Measurements from ENCODE around the gene SORBS2. TPM values are rescaled to one million over a fixed set of nuclear protein-coding genes. Genes with fewer than 3 reads are reported as not detected.
"Not testable (repeated sequence)": the region's sequence is repeated elsewhere in the genome, so short reads cannot be mapped to it uniquely, and the experiment has no call there.

The SORBS2 gene
- total RNA-seq, 1 experiment from 2014 or later, result 44.5 TPM

DNA sequence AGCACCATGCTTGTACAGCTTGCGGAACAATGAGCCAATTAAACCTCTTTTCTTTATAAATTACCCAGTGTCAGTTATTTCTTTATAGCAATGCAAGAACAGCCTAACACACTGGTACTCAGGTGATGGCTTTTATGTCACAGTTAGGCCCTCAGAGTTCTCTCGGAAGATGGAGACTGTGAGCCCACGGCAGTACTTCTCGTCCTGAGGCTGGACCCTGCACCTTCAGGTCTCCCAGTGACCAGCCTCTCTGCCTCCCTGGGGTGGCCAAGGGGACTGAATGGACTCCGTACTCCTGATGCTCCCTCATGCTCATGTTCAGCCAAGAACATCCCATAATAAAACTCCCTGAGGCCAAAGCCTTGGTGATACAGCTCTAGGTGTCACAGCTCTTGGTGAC is 251.7 kb downstream of the SORBS2 start (continued):
- TF ChIP-seq, protein P1, sequence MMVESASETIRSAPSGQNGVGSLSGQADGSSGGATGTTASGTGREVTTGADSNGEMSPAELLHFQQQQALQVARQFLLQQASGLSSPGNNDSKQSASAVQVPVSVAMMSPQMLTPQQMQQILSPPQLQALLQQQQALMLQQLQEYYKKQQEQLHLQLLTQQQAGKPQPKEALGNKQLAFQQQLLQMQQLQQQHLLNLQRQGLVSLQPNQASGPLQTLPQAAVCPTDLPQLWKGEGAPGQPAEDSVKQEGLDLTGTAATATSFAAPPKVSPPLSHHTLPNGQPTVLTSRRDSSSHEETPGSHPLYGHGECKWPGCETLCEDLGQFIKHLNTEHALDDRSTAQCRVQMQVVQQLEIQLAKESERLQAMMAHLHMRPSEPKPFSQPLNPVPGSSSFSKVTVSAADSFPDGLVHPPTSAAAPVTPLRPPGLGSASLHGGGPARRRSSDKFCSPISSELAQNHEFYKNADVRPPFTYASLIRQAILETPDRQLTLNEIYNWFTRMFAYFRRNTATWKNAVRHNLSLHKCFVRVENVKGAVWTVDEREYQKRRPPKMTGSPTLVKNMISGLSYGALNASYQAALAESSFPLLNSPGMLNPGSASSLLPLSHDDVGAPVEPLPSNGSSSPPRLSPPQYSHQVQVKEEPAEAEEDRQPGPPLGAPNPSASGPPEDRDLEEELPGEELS (CRISPR knock-in tag; IDR thresholded peaks at IDR 0.05), result no peak
- TF ChIP-seq TCF7 (CRISPR knock-in tag; IDR thresholded peaks at IDR 0.05; ENCODE audit: low read depth) (no peak), ZNF396 (CRISPR knock-in tag; IDR thresholded peaks at IDR 0.05; ENCODE audit: borderline replicate concordance) (no peak), FOXP1 (CRISPR knock-in tag; IDR thresholded peaks at IDR 0.05; ENCODE audit: borderline replicate concordance) (no peak)
- TF ChIP-seq, protein P2, sequence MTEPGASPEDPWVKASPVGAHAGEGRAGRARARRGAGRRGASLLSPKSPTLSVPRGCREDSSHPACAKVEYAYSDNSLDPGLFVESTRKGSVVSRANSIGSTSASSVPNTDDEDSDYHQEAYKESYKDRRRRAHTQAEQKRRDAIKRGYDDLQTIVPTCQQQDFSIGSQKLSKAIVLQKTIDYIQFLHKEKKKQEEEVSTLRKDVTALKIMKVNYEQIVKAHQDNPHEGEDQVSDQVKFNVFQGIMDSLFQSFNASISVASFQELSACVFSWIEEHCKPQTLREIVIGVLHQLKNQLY (CRISPR knock-in tag; IDR thresholded peaks at IDR 0.05), result no peak

DNA sequence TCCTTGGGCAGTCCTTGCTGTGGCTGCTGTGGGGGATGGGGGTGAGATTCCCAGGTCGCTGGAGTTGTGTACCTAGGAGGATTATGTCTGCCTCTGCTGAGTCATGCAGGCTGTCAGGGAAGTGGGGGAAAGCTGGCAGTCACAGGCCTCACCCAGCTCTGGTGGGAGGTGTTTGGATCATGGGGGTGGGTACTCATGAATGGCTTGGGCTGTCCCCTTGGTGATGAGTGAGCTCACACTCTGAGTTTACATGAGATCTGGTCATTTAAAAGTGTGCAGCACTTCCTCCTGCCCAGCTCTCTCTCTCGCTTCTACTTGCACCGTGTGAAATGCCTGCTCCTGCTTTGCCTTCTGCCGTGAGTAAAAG is 252.1 kb downstream of the SORBS2 start:
- Mint-ChIP-seq H3K4me1 (peaks cover 15% of the 10 kb centered on the region), H3K4me3 (no peak overlapping the region), H3K36me3 (peaks cover 6% of the 10 kb centered on the region), H3K27me3 (ENCODE audit: low read depth) (peaks cover 4% of the 10 kb centered on the region), H3K9me3 (peaks cover 52% of the 10 kb centered on the region), H3K27ac (no peak overlapping the region)
- TF ChIP-seq, protein P3, sequence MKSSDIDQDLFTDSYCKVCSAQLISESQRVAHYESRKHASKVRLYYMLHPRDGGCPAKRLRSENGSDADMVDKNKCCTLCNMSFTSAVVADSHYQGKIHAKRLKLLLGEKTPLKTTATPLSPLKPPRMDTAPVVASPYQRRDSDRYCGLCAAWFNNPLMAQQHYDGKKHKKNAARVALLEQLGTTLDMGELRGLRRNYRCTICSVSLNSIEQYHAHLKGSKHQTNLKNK (CRISPR knock-in tag; IDR thresholded peaks at IDR 0.05), result no peak
- TF ChIP-seq NFE2L1 (CRISPR knock-in tag; IDR thresholded peaks at IDR 0.05), result peak; percentile 94
- CTCF ChIA-PET, result interaction anchor here (1.6 kb wide), 1 partner anchor 38 kb away, joined by 5 read pairs; no protein-coding TSS in a partner anchor
- POLR2A ChIA-PET, result no interaction called here
- ATAC-seq (no peak; the same call in 1 of the 2 replicates), DNase-seq (ENCODE audit: low spot score) (peak; percentile 14)

DNA sequence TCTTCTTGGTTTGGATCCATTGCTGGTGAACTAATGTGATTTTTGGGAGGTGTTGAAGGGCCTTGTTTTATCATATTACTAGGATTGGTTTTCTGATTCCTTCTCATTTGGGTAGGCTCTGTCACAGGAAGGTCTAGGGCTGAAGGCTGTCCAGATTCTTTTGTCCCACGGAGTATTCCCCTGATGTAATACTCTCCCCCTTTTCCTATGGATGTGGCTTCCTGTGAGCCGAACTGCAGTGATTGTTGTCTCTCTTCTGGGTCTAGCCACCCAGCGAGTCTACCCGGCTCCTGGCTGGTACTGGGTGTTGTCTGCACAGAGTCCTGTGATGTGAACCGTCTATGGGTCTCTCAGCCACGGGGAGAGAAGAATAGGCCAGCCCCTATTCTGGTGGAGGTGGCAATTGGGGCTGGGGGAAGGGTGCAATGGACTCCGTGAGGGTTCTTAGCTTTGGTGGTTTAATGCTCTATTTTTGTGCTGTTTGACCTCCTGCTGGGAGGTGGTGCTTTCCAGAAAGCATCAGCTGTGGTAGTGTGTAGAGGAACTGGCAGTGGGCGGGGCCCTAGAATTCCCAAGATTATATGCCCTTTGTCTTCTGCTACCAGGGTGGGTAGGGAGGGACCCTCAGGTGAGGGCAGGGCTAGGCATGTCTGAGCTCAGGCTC is 252.6 kb downstream of the SORBS2 start:
- H3K27ac Mint-ChIP-seq; H3K4me3 Mint-ChIP-seq; H3K27me3 Mint-ChIP-seq (ENCODE audit: low read depth); H3K36me3 Mint-ChIP-seq; POLR2A ChIA-PET; DNase-seq (ENCODE audit: low spot score): not testable (repeated sequence)
- H3K9me3 Mint-ChIP-seq, result peaks cover 47% of the 10 kb centered on the region
- peaks cover 15% of the 10 kb centered on the region for H3K4me1 Mint-ChIP-seq
- ATAC-seq, result 0 out of 2 replicates have a peak, but pooled peaks have one; percentile 16
- CTCF ChIA-PET, result interaction anchor here (1.6 kb wide), 1 partner anchor 38 kb away, joined by 5 read pairs; no protein-coding TSS in a partner anchor

DNA sequence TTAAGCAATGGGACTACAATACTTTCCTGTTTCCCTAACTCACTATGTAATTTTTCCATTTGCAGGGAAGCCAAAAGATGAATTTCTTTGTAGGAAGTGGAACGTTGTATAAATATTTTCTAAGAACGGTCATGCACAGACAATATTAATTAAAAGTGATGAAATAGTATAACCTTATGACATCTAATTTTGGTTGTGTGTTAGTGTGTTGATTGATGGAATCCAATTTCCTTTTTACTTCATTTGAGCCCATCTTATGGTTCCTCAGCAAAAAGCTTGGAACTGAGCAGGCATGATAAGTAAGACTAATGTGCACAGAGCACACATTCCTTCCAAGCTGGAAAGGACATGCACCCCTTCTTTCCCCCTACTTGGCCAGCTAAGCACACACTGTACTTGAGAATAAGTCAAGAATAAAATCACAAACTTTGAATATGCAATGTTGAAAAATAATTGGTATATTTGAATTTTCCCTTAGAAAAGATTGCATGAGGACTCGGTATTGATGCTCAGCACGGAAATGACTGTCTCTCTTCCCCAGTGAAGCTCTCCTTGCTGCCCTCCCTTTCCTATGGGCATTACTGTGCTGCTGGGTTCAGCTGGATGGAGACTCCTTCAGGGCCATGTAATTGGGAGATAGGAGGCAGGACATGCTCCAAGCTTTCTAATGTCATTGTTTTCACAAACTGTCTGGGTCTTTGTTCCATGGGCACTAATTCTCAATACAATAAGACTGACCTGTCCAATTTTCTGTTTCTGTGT is 257.4 kb downstream of the SORBS2 start:
- DNase-seq (ENCODE audit: low spot score), result no peak
- H3K36me3 Mint-ChIP-seq, result no peaks in the 10 kb centered on the region
- peaks cover 25% of the 10 kb centered on the region for H3K9me3 Mint-ChIP-seq
- no peak overlapping the region for H3K4me3 Mint-ChIP-seq
- H3K27me3 Mint-ChIP-seq (ENCODE audit: low read depth), result peaks cover 4% of the 10 kb centered on the region
- ATAC-seq, result no peak
- H3K4me1 Mint-ChIP-seq, result peaks cover 8% of the 10 kb centered on the region
- H3K27ac Mint-ChIP-seq, result no peak overlapping the region
- CTCF ChIA-PET, result interaction anchor here (1.2 kb wide), 1 partner anchor 484 kb away, joined by 3 read pairs; no protein-coding TSS in a partner anchor
- POLR2A ChIA-PET, result no interaction called here
- TF ChIP-seq, protein P4, sequence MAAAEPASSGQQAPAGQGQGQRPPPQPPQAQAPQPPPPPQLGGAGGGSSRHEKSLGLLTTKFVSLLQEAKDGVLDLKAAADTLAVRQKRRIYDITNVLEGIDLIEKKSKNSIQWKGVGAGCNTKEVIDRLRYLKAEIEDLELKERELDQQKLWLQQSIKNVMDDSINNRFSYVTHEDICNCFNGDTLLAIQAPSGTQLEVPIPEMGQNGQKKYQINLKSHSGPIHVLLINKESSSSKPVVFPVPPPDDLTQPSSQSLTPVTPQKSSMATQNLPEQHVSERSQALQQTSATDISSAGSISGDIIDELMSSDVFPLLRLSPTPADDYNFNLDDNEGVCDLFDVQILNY (CRISPR knock-in tag; IDR thresholded peaks at IDR 0.05), result no peak
- TF ChIP-seq, protein P5, sequence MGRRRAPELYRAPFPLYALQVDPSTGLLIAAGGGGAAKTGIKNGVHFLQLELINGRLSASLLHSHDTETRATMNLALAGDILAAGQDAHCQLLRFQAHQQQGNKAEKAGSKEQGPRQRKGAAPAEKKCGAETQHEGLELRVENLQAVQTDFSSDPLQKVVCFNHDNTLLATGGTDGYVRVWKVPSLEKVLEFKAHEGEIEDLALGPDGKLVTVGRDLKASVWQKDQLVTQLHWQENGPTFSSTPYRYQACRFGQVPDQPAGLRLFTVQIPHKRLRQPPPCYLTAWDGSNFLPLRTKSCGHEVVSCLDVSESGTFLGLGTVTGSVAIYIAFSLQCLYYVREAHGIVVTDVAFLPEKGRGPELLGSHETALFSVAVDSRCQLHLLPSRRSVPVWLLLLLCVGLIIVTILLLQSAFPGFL (CRISPR knock-in tag; IDR thresholded peaks at IDR 0.05; ENCODE audit: borderline replicate concordance), result no peak
- no peak for TF ChIP-seq CREB1 (CRISPR knock-in tag; IDR thresholded peaks at IDR 0.05)
- no peak for TF ChIP-seq FOXK1 (CRISPR knock-in tag; IDR thresholded peaks at IDR 0.05)
- no peak for TF ChIP-seq NFYB (CRISPR knock-in tag; conservative IDR thresholded peaks at IDR 0.05; ENCODE audit: low read depth)
- TF ChIP-seq, protein P6, sequence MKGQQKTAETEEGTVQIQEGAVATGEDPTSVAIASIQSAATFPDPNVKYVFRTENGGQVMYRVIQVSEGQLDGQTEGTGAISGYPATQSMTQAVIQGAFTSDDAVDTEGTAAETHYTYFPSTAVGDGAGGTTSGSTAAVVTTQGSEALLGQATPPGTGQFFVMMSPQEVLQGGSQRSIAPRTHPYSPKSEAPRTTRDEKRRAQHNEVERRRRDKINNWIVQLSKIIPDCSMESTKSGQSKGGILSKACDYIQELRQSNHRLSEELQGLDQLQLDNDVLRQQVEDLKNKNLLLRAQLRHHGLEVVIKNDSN (CRISPR knock-in tag; IDR thresholded peaks at IDR 0.05), result no peak
- no peak for TF ChIP-seq SMAD4 (CRISPR knock-in tag; IDR thresholded peaks at IDR 0.05)
- TF ChIP-seq TEAD4 (CRISPR knock-in tag; IDR thresholded peaks at IDR 0.05), result no peak
- no peak for TF ChIP-seq KAT7 (CRISPR knock-in tag; IDR thresholded peaks at IDR 0.05; ENCODE audit: borderline replicate concordance)
- TF ChIP-seq NR1H2 (CRISPR knock-in tag; IDR thresholded peaks at IDR 0.05), result no peak
- no peak for TF ChIP-seq TP53 (CRISPR knock-in tag; IDR thresholded peaks at IDR 0.05)
- no peak for TF ChIP-seq OVOL2 (CRISPR knock-in tag; IDR thresholded peaks at IDR 0.05; ENCODE audit: borderline replicate concordance)

Measured in WTC11 (cell line).